Epithelial cell of proximal tubule (primary cell): Measurements from ENCODE around the gene ACAT2. TPM values are rescaled to one million over a fixed set of nuclear protein-coding genes. Genes with fewer than 3 reads are reported as not detected.

Source experiments
- DNase-seq: peaks from one replicate; pipeline ENCODE4 v3.0.0-alpha.2; 2011; ENCODE audit warnings: low read depth
- H3K4me3 ChIP-seq: 2 replicates; pipeline ENCODE4 v1.5.1; 2011; ENCODE audit warnings: low read depth, mild to moderate bottlenecking, low read length
- CTCF ChIP-seq: conservative IDR thresholded peaks from 2 replicates; pipeline ENCODE4 v1.5.1; 2012; ENCODE audit warnings: low read depth, mild to moderate bottlenecking, low read length
- total RNA-seq: library from RNA; depleted of rRNA; stranded (reverse); fragments of >200 nt; gene quantifications from 2 replicates; pipeline ENCODE4 v1.2.3, GENCODE V29; 2015

The ACAT2 gene
- total RNA-seq, 1 donor from 2014 or later = 38.3 TPM

GRCh38 chr6:159753081-159753872 is 8.6 kb upstream of the ACAT2 start:
- no peak for TF ChIP-seq CTCF
- no peak for DNase-seq

DNA sequence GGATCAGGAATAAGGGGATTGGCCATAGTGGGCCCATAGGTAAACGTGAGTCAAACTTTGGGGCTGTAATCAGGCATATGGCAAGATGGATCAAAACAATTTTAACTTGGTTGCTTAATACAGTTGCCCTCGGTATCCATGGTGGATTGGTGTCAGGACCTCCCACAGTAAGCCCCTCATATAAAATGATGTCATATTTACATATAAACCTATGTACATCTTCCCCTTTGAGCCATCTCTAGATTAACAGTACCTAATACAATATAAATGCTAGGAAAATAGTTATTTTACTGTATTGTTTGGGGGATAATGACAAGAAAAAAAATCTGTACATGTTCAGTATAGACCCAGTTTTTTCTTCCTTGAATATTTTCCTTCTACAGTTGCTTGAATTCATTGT is 7.4 kb upstream of the ACAT2 start:
- no peak for TF ChIP-seq CTCF
- H3K4me3 ChIP-seq = no peak overlapping the region
- no peak for DNase-seq

More at GRCh38 chr6:159753081-159753872, 8.6 kb upstream of the ACAT2 start:
- H3K4me3 ChIP-seq = no peak overlapping the region

DNA sequence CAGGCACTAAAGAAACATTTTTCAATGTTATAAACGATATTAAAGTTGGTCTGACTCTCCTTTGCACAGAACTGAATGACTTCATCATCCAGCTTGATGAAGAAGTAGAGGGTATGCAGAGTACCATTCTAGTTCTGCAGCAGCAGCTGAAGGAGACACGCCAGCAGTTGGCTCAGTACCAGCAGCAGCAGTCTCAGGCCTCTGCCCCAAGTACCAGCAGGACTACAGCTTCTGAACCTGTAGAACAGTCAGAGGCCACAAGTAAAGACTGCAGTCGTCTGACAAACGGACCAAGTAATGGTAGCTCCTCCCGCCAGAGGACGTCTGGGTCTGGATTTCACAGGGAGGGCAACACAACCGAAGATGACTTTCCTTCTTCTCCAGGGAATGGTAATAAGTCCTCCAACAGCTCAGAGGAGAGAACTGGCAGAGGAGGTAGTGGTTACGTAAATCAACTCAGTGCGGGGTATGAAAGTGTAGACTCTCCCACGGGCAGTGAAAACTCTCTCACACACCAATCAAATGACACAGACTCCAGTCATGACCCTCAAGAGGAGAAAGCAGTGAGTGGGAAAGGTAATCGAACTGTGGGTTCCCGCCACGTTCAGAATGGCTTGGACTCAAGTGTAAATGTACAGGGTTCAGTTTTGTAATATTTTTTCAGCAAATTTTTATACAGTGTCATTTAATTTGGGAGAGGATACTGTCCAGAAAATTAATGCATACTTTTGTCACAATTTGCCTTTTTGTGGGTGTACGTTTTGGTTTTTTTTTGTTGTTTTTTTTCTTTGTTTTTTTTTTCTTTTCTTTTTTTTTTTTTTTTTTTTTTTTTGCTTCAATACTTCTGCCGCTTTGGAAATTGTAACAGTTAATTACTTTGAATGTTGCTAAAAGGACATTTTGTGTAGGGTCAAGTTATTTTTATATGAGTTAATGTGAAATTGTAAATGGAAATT is 6.6 kb upstream of the ACAT2 start:
- no peak overlapping the region for H3K4me3 ChIP-seq
- TF ChIP-seq CTCF = no peak
- no peak for DNase-seq

DNA sequence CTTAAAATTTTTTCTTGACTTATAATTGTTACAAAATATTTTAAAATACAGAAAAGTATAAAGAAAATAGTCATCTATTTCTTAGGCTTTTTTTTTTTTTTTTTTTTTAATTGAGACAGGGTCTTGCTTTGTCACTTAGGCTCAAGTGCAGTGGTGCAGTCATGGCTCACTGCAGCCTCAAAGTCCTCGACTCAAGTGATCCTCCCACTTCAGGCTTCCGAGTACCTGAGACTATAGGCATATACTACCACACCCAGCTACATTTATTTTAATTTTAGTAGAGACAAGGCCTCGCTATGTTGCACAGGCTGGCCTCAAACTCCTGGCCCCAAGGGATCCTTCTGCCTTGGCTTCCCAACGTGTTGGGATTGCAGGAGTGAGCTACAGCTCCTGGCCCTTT is 5.3 kb upstream of the ACAT2 start:
- DNase-seq = no peak
- H3K4me3 ChIP-seq = no peak overlapping the region
- no peak for TF ChIP-seq CTCF

GRCh38 chr6:159758031-159759001 is 3.5 kb upstream of the ACAT2 start:
- H3K4me3 ChIP-seq = no peak overlapping the region
- no peak for DNase-seq
- TF ChIP-seq CTCF = peak; percentile 45

- DNase-seq = no peak
- no peak overlapping the region for H3K4me3 ChIP-seq
- TF ChIP-seq CTCF = no peak
Observed at GRCh38 chr6:159759645-159760044, 2.2 kb upstream of the ACAT2 start.
